GM19193 (cell line): ENCODE data around the gene TWF2.

ENCODE experiments used
- POLR2A ChIP-seq: IDR thresholded peaks from 4 replicates; pipeline ENCODE4 v1.6.1; 2011; ENCODE audit not compliant: insufficient read depth, insufficient read length; ENCODE audit errors: extremely low read depth

Gene TWF2

DNA sequence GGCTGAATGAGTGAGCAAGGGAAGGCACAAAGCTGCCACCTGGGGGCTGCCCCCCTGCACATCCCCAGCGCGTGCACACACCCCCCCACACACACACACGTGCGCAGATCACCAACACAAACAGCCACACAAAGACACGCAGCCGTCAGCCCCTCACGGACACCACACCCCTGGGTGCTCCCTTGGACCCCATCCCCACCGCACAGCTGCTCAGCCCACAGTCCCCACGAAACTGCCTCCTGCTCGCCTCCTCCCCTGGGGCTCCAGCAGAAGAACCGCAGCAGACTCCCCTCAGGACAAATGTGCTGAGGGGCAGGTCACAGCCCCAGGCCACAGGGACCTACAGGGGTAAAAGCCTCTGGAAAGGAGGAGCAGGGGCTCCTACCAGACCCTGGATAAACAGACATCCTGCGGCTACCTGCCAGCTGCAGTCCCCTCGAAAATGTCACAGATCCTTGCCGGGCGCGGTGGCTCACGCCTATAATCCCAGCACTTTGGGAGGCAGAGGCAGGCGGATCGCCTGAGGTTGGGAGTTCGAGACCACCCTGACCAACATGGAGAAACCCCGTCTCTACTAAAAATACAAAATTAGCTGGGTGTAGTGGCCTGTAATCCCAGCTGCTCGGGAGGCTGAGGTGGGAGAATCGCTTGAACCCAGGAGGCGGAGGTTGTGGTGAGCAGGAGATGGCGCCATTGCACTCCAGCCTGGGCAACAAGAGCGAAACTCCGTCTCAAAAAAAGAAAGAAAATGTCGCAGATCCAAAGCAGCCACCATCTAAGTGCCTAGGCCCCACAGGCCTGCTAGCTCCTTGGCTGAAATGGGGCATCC is 6.5 kb downstream of the TWF2 start:
- no peak for TF ChIP-seq POLR2A

DNA sequence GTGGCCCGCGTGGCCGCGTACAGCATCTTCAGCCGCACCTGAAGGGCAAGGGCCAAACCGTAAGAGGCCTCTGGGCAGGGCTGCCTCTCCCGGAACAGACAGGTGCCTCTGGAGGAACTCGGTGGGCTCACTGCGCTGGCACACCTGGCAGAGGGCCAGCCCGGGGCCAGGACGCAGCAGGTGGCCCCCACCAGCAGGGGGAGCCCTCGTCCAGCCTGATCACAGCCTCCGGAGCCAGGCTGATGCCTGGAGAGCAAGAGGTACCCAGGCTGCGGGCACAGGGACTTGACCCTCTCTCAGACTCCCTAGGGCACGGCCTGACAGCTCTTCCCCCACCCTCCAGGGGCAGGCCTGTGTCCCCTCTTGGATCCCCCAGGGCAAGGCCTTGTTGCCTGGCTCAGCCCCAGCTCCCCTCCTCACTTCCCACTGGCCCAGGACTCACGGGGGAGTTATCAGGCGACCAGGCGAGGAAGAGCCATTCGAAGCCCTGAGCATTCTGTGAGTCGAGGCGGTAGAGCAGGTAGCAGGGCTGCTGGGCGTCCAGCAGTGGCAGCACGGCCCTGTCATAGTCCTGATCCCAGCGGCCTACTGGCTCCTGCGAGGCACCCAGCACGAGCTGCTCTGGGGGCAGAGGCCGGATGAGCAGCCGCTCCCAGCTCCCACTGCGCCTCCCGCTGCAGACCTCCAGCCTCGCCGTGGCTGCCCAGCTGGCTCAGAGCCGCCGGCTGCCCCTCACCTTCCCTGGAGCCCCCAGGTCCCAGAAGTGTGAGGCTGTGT is 7.3 kb downstream of the TWF2 start:
- no peak for TF ChIP-seq POLR2A

DNA sequence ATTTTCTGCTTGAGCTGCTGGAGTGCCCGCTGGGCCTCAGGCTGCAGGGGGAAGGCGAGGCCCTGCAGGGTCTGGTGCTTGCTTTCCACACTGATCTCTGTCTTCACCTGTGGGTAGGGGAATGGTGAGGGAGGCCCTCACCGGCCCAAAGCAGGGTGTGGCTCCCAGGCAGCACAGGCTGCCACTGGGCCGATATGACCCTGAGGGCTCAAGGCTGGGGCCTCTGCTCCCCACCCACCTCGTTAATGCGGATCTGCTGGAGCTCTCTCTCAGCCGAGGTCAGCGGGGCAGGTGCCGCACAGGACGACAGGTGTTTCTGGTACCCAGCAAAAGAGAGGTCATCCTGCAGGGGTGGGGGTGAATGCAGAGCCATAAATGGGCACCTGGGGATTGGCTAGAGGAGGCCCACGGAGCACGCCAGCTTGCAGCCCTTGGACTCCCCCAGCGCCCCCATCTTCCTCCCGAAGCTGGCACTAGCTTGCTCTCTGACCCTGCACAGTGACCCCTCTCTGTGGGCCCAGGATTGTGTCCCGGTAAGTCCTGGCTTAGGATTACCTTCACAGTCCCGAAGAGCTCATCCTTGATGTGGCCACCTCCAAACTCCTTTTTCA is 8.0 kb downstream of the TWF2 start:
- no peak for TF ChIP-seq POLR2A

DNA sequence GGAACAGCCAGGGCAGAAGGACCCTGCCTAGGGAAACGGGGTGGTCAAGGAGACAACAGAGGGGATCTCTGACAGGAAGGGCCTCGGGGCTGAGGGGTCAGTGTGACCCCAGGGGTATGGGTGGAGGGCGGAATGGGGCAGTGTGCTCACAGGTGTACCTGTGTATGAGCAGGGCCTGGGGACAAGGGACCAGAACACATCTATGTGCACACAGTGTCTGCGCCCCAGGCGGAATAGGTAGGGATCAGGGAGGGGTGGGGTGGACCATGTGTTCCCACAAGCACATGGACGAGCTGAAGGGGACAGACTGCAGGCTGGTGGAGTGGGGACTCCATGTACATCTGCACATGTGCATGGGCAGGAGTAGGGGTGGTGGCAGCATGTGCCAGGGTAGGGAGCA is 8.5 kb downstream of the TWF2 start:
- TF ChIP-seq POLR2A = no peak

DNA sequence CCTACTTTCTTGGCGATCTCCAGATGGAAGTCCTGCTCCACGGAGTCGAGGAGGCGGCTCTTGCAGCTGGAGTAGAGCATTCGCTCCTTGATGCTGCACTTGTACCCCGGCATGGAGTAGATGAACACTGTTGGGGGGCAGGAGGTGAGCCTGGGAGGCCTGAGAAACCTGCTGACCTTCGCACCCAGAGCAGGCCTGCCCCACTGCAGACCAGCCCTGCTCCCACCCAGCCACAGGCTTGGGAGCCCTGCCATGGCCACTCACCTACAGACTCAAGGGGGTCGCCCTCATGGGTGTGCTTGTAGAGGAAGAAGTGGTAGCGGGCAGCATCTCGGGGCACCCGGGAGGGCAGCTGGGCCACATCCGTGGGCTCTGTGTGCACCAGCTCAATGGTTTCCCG is 9.3 kb downstream of the TWF2 start:
- TF ChIP-seq POLR2A = no peak

DNA sequence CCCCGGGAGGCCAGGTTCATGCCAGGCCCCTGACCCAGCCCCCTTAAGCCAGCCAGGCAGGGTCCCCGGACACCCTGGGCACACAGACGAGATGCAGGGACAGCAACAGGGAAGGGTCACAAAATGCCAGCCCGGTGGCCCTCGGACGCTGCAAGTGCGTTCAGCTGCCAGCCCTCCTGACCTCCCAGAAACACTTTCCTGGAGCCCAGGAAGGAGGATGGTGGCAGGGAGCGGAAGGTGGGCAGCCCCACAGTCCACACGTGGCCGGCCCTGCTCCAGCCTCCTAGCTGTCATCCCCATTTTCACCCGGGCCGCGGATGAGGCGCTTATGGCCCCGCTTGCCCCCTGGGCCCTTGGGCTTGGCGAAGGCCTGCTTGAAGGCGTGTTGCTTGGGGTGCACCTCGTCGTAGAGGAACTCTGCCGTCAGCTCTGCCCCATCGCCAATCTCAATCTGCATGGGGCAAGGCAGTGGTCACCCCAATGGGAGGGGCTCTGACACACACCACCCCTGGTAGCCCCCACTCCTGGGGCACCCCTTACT is 10.1 kb downstream of the TWF2 start:
- TF ChIP-seq POLR2A = no peak

DNA sequence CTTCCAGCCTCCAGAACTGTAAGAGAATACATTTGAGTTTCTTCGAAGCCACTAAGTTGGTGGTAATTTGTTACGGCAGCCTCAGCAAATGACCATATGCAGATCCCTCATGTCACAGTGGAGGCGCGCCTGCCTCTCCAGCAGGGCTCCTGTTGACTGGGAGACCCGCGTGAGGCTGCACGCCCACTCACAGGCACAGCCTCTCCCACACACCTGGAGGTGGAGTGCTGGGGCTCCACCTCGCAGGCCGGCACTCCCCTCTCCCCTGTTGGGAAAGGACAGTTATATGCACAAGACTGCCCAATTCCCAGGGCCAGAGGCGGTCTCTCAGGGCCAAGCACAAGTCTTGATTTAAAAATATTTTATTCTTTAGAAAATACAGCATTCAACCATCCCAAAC is 10.7 kb downstream of the TWF2 start:
- no peak for TF ChIP-seq POLR2A

DNA sequence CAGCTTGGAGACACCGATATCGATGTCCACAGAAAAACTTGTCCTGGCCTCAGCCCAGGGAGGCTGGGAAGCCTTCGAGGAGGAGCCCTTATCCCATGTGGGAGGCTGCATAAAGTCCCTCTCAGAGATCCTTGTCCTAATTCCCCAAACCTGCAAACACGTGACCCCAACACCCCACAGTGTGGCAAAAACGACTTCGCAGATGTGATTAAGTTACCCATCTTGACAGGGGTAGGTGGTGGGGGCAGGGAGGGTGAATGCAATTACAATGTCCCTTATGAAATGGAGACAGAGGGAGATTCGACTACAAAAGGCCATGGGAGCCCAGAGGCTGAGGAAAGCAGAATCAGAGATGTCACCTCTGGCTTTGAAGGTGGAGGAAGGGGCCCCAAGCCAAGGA is 11.2 kb downstream of the TWF2 start:
- TF ChIP-seq POLR2A = no peak

DNA sequence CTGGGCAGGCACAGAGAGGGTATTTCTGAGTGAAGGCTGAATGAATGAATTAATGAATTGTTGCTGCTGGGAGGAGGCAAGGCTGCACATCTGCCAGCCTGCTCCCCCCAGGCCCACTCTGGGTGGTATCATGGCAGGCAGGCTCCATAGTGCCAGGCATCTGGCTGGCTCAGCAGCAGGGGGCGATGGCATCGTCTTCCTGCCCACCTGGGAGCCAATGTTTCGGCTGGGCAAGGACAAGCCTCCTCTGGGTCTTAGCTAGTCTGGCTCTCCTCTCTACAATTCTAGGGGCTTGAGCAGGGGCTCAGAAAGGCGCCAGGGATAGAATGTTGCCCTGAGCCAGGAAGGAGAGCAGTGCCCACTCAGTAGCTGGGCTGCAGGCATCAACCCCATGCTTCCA is 11.8 kb downstream of the TWF2 start:
- no peak for TF ChIP-seq POLR2A

DNA sequence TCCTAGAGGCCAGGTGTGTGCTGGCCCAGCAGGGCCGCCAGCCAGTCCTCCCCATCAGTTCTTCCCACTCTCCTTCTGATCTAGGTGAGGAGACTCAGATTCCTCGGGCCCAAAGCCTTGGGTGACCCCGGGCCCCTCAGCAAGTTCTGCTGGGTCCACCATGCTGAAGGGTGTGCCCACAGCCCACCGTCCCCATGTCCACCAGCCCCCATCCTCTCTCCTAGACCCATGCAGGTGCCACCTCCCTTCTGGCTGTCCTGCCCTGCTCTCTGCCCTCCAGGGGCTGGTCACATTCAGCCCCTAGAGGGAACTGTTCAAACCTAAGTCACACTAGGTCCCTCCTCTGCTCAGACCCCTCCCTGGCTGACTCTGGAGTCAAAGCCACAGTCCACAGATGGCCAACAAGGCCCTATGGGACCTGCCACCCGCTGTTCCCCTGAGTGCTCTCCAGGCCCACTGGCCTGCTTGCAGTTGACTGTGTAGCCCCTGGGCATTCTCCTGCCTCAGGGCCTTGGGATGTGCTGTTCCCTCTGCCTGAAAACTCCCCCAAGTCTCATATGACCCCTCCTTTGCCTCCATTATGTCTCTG is 12.6 kb downstream of the TWF2 start:
- TF ChIP-seq POLR2A = no peak

DNA sequence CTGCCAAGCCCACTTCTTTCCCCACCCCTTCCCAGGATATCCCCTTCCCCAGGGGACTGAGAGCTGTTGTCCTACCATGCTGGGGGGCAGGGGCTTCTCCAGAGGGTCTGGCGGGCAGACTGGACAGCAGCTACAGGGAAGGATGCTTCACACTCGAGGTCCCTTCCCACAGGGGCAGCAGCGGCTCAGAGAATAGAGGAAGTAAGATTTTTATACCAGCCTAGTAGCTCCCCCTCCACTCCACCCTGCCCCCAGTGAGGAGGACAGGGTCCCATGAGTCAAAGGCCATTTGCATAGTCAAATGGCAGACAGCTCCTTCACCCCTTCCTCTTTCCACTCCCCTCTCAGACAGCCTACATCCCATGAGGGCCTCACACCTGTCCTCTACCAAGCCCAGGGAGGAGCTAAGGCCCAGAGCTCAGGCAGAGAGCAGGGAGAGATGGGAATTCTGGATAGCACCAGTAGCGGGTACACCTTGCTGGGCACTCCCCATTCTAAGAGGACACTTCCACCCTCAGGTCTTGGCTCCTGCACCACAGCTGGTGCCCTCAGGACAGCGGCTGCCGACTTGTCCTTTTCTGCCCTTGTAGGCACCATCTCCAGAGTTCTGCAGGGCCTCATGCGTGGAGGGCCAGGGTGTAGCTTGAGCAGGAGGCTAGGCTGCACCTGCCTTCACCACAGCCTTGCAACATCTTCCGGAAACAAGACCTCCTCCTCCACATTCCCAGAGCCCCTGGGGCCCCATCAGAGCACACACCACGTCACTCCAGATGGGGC is 13.3 kb downstream of the TWF2 start, which contains the start of gene TLR9:
TLR9 (minus strand) TSS at position 194 of the 777 bp plus-strand sequence; CDS start at position 78, 116 bp downstream.
- peak; percentile 81 for TF ChIP-seq POLR2A

DNA sequence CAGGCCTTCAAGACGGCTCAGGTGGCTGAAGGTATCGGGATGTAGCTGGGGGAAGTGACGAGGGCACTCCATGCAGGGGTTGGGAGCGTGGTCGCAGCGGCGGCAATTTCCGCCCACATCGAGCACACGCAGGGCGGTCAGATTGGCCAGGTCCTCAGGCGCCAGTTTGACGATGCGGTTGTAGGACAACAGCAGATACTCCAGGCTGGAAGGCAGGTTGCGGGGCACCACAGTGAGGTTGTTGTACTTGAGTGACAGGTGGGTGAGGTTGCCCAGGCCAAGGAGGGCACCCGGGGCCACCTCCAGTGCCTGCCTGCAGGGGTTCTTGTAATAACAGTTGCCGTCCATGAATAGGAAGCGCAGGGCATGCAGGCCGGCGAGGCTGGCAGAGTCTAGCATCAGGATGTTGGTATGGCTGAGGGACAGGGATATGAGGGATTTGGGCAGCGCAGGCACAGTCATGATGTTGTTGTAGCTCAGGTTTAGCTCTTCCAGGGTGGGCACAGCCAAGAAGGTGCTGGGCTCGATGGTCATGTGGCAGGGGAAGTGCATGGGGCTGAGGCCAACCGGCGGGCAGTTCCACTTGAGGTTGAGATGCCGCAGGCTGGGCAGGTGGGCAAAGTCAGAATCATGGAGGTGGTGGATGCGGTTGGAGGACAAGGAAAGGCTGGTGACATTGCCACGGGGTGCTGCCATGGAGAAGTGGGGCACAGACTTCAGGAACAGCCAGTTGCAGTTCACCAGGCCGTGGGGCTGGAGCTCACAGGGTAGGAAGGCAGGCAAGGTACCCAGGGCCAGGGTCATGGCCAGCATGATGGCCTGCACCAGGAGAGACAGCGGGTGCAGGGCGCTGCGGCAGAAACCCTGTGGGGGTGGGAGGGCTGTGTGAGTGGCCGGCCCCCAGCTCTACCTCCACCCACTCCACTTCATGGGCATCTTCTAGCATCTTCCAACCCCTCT is 15.2 kb downstream of the TWF2 start:
- TF ChIP-seq POLR2A = no peak
